Activated CD4-positive, alpha-beta T cell treated with anti-CD3 and anti-CD28 coated beads, Interleukin-10, Interleukin-2, amounts not matched to agents 100 ng/mL and 50 ng/mL, durations not matched to agents 16 hours and 8 hours (primary cell): ENCODE results near the gene IMMP2L.
A peak's percentile ranks its signal among the peaks of the same experiment; 100 is the strongest.
"Not testable (repeated sequence)": the region's sequence is repeated elsewhere in the genome, so short reads cannot be mapped to it uniquely, and the experiment has no call there.

Source experiments
- DNase-seq: peaks from one replicate; pipeline ENCODE4 v3.0.0-alpha.2; 2020

IMMP2L gene

GRCh38 chr7:111561904-111562732, at the start of gene IMMP2L:
Gene IMMP2L, minus strand, starts transcription at chr7:111562492.
- peak; percentile 92 for DNase-seq

GRCh38 chr7:111609483-111610254, 47.4 kb upstream of the IMMP2L start:
- not testable (repeated sequence) for DNase-seq

DNA sequence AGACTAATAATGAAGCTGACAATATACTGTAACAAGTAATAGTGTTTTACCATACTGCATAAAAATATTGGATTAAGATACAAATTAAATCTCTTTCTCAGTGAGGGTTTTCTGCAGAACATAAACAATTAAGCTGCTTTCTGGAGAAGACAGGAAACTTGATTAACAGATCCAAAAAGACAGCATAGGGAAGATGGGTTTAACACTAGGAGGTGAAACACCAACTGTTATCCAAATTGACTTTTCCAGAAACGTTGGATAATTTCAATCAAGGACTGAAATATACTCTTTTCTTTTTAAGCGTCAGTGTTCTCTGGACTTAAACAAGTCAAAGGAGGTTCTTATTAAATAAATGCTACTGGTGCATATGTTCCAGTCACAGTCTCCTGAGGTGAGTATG, 45.3 kb upstream of the IMMP2L start:
- DNase-seq, result no peak

GRCh38 chr7:111605246-111605645, 43.0 kb upstream of the IMMP2L start:
- no peak for DNase-seq

- no peak for DNase-seq
These were observed 37.8 kb upstream of the IMMP2L start for GRCh38 chr7:111600091-111600490.

GRCh38 chr7:111595780-111596179, 33.5 kb upstream of the IMMP2L start:
- no peak for DNase-seq

DNA sequence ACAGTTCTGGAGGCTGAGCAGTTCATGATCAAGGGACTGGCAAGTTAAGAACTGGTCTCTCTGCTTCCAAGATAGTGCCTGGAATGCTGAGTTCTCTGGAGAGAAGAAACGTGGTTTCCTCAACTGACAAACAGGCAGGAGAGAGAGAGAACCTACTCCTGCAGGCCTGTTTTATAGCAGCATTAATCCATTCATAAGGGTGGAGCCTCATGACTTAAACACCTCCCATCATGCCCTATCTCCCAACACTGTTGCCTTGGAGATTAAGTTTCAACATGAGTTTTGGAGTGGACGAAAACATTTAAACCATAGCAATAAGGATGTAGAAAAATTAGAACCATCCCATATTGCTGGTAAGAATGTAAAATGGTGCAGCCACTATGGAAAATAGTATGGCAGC, 32.3 kb upstream of the IMMP2L start:
- no peak for DNase-seq

DNA sequence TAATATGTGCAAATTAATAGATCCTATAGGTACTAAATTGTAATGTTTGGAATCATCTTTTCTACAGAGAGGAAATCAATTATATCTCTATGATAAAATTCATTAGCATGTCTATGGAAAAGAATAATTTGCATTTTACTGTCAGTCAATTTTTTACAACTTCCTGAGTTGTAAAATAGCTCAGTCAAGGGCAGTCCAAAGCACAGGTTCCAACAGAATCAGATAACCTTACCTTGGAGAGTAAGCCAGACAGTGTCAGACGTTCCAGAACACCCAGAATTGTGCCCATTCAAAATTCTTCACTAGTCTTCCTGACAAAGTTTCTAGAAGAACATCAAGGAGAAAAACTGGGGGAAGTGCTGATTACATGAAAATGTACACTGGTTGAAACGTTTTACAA, 31.1 kb upstream of the IMMP2L start:
- no peak for DNase-seq

DNA sequence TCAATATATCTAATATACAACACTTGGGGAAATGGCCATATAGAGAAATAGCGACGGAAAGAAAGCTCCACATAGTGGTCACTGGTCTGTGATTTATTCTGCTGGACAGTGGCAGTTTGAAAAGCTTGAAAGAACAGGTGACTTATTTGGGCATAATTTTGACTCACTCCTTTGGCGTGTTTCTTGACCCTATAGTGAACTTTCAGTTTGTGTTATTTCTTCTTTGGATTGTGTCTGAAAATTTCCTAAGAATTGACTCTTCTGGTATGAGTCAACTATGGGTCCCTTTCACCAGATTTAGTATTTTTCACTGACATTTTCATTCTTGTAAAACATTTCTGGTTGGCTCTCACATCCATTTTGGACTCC, 25.8 kb upstream of the IMMP2L start:
- DNase-seq, result peak; percentile 0

DNA sequence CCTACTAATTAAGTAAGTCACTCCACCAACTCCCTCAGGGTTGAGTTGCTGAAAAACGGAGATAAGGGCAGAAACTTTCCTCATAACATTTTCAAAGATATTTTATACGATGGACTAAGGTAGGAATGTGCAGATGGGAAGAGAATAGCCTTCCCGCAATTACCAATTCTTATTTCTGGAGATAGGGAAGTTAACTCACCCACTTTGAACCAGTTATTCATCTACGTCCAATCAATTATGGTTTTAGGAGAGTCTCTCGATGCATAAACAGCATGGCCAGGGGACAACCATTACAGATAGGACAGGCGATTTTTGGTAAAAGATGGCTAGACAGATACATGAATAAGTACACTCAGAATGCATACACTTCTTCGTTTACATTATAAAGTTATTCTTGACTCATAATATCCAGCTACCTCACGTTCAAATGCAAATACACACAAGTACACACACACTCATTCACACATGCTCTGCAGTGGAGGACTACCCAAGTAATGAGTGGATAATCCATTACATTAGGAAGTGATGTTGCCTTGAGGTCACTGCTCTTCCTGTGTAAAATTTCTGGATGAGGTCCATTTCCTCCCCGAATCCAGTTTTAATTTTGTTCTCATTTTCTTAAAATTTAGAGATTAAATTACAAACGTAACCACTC, 25.2 kb upstream of the IMMP2L start:
- no peak for DNase-seq

DNA sequence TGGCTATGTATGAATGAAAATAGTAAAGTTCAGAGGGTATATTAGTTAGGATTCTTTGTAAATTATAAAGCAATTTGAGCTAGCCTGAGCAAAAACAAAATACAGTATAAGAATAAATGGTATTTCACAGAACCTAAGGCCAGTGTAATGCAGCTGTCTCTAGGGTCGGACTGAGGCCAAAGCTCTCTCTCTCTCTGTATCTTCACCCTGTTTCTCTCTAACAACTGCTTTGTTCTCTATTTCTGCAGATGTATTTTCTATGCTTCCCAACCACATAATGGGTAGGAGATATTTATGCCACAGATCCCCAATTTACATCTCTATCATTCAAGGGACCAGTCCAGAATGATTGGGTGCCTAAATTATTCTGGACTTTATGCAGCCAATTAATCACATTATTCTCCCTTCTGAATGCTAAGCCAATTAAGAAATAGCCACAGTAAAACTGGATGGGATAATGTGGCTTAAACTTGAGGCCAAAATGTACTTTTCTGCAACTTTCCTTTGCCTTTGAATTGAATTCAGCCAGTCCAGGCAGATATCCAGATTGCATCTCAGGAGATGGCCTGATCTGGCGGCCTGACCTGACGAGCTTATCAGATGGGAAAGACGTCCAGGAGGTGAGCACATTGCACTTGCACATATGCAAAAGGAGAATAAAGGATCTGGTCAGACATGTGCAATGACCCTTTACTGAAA, 24.6 kb upstream of the IMMP2L start:
- DNase-seq, result no peak

- DNase-seq, result not testable (repeated sequence)
These were observed 19.6 kb upstream of the IMMP2L start for GRCh38 chr7:111581784-111582488.

- not testable (repeated sequence) for DNase-seq
These were observed 18.9 kb upstream of the IMMP2L start for GRCh38 chr7:111581207-111581606.

DNA sequence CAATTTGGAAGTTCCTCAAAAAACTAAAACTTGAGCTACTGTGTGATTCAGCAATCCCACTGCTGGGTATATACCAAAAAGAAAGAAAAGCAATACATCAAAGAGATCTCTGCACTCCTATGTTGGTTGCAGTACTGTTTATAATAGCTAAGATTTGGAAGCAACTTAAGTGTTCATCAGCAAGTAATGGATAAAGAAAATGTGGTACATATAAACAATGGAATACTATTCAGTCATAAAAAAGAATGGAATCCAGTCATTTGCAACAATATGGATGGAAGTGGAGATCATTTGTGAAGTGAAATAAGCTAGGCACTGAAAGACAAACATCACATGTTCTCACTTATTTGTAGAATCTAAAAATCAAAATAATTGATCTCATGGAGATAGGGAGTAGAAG, 16.5 kb upstream of the IMMP2L start:
- no peak for DNase-seq

- DNase-seq, result no peak
These were observed 9.4 kb upstream of the IMMP2L start for GRCh38 chr7:111571720-111572119.

GRCh38 chr7:111568870-111569462, 6.7 kb upstream of the IMMP2L start:
- no peak for DNase-seq

- no peak for DNase-seq
These were observed 6.1 kb upstream of the IMMP2L start for GRCh38 chr7:111568419-111568818.

DNA sequence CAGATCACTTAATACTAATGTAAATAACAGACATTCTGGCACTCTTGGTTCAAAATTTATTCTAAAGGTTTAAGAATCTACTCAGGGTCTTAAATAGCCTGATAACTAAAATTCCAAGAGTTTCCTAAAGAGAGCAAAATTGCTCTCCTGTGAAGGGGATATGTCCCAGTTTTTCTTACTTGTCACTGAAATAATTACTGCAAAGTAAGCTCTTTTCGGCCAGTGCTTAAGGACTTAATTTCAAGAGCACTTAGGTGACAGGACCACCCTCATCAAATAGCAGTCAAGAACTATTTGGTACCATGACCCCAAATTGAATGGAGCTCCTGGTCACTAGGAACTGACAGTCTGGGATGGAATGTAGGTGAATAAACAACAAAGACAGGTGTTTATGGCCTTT, 1.8 kb upstream of the IMMP2L start:
- DNase-seq, result no peak

DNA sequence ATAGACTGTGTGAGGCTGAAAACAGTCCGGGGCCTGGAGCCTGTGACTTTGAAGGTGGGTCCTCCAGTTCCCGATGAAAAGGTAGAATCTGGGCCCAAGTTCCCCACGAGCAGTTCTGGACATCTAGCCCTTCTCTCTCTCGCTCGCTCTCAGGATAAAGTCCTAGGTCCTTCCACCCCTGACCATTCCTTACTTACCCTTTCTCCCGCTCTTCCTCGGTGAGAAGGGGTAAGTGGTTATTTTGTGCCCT, 713 bp downstream of the IMMP2L start:
- DNase-seq, result no peak

- peak; percentile 2 for DNase-seq
These were observed 1.3 kb downstream of the IMMP2L start for GRCh38 chr7:111560773-111561653.

- DNase-seq, result peak; percentile 5
These were observed 3.3 kb downstream of the IMMP2L start for GRCh38 chr7:111558991-111559390.
